Measurements from ENCODE around the gene ALG12. TPM values are rescaled to one million over a fixed set of nuclear protein-coding genes. Genes with fewer than 3 reads are reported as not detected.

The ALG12 gene
- total RNA-seq, 1 experiment from 2014 or later, result 29.2 TPM

- TF ChIP-seq ELF4 (CRISPR knock-in tag; IDR thresholded peaks at IDR 0.05; ENCODE audit: low read depth), result no peak
- no peak for TF ChIP-seq E2F5 (CRISPR knock-in tag; IDR thresholded peaks at IDR 0.05)
- no peak for TF ChIP-seq EMX1 (CRISPR knock-in tag; IDR thresholded peaks at IDR 0.05)
- TF ChIP-seq FOXP1 (CRISPR knock-in tag; IDR thresholded peaks at IDR 0.05; ENCODE audit: borderline replicate concordance), result no peak
- TF ChIP-seq PREB (CRISPR knock-in tag; IDR thresholded peaks at IDR 0.05; ENCODE audit: borderline replicate concordance), result no peak
- no peak for TF ChIP-seq MYBL2 (CRISPR knock-in tag; IDR thresholded peaks at IDR 0.05)
These were observed 41.5 kb upstream of the ALG12 start (continued) for GRCh38 chr22:49959782-49960158.

- Mint-ChIP-seq H3K27ac (no peak overlapping the region), H3K4me3 (peak overlapping the region; percentile 63), H3K4me1 (peaks cover 5% of the 10 kb centered on the region; the same call in 1 of the 2 replicates), H3K36me3 (peaks cover 7% of the 10 kb centered on the region), H3K27me3 (ENCODE audit: low read depth) (no peaks in the 10 kb centered on the region; the same call in 1 of the 2 replicates), H3K9me3 (no peaks in the 10 kb centered on the region)
- no peak for TF ChIP-seq ZNF219 (CRISPR knock-in tag; IDR thresholded peaks at IDR 0.05; ENCODE audit: borderline replicate concordance)
- no peak for TF ChIP-seq ZMAT4 (CRISPR knock-in tag; IDR thresholded peaks at IDR 0.05)
- 0 out of 2 replicates have a peak, but pooled peaks have one; percentile 20 for TF ChIP-seq GABPB1 (CRISPR knock-in tag; IDR thresholded peaks at IDR 0.05)
- ATAC-seq, result no peak
- CTCF ChIA-PET, result interaction anchor here (0.7 to 1.6 kb wide), 3 partner anchors 12 to 71 kb away, joined by 4 to 5 read pairs (median 4); no protein-coding TSS in a partner anchor
- POLR2A ChIA-PET, result interaction anchor here (0.5 to 0.6 kb wide), 2 partner anchors 13 to 680 kb away, joined by 3 read pairs; no protein-coding TSS in a partner anchor
- DNase-seq (ENCODE audit: low spot score), result no peak
These were observed 40.9 kb upstream of the ALG12 start for GRCh38 chr22:49958931-49959781.

- no peak for TF ChIP-seq SOX15 (CRISPR knock-in tag; IDR thresholded peaks at IDR 0.05)
- no peak for TF ChIP-seq ZNF263 (CRISPR knock-in tag; IDR thresholded peaks at IDR 0.05; ENCODE audit: low read depth)
- no peak overlapping the region for H3K27ac Mint-ChIP-seq
- ChIA-PET POLR2A (interaction anchor here (0.5 to 0.8 kb wide), 2 partner anchors 12 to 681 kb away, joined by 3 to 4 read pairs; no protein-coding TSS in a partner anchor), CTCF (interaction anchor here (1.2 kb wide), 1 partner anchor 72 kb away, joined by 3 read pairs; no protein-coding TSS in a partner anchor)
- ATAC-seq (no peak), DNase-seq (ENCODE audit: low spot score) (no peak)
- no peaks in the 10 kb centered on the region; the same call in 1 of the 2 replicates for H3K27me3 Mint-ChIP-seq (ENCODE audit: low read depth)
- H3K9me3 Mint-ChIP-seq, result no peaks in the 10 kb centered on the region
- H3K4me3 Mint-ChIP-seq, result peak overlapping the region; percentile 63
- peaks cover 2% of the 10 kb centered on the region for H3K36me3 Mint-ChIP-seq
- H3K4me1 Mint-ChIP-seq, result 0 out of 2 replicates have a peak, but pooled peaks cover under 1% of the 10 kb centered on the region
These were observed 40.2 kb upstream of the ALG12 start for GRCh38 chr22:49958366-49958921.

- ATAC-seq, result no peak
- DNase-seq (ENCODE audit: low spot score), result no peak
- H3K9me3 Mint-ChIP-seq, result no peaks in the 10 kb centered on the region
- H3K27ac Mint-ChIP-seq, result no peak overlapping the region
- no peaks in the 10 kb centered on the region for H3K4me1 Mint-ChIP-seq
- no peak overlapping the region; the same call in 1 of the 2 replicates for H3K4me3 Mint-ChIP-seq
- no peaks in the 10 kb centered on the region; the same call in 1 of the 2 replicates for H3K27me3 Mint-ChIP-seq (ENCODE audit: low read depth)
- POLR2A ChIA-PET, result interaction anchor here (0.8 kb wide), 1 partner anchor 11 kb away, joined by 4 read pairs; no protein-coding TSS in a partner anchor
- CTCF ChIA-PET, result interaction anchor here (1.2 kb wide), 1 partner anchor 73 kb away, joined by 3 read pairs; no protein-coding TSS in a partner anchor
- H3K36me3 Mint-ChIP-seq, result no peaks in the 10 kb centered on the region
- TF ChIP-seq E2F5 (CRISPR knock-in tag; IDR thresholded peaks at IDR 0.05) (no peak), CTCF (IDR thresholded peaks at IDR 0.05) (no peak), NR1H2 (CRISPR knock-in tag; IDR thresholded peaks at IDR 0.05) (no peak), USF2 (CRISPR knock-in tag; IDR thresholded peaks at IDR 0.05) (no peak), E2F4 (CRISPR knock-in tag; IDR thresholded peaks at IDR 0.05; ENCODE audit: borderline replicate concordance, low read depth) (no peak), NFYB (CRISPR knock-in tag; conservative IDR thresholded peaks at IDR 0.05; ENCODE audit: low read depth) (no peak)
These were observed 39.7 kb upstream of the ALG12 start for GRCh38 chr22:49957826-49958365.

Data from WTC11 (cell line).